HEK293 (cell line): Measurements from ENCODE around the gene ATP8B1.

Source experiments
- ZNF221 ChIP-seq: fragments of 450-650 bp; formaldehyde crosslinking; IDR thresholded peaks from 2 replicates; pipeline ENCODE4 v1.5.1; 2017; ENCODE audit warnings: missing biosample characterization, missing genetic modification characterization, borderline replicate concordance
- TF ChIP-seq, protein P1 (sequence below): fragments of 450-650 bp; formaldehyde crosslinking; IDR thresholded peaks from 2 replicates; pipeline ENCODE4; 2016; ENCODE audit warnings: missing biosample characterization, missing genetic modification characterization

DNA sequence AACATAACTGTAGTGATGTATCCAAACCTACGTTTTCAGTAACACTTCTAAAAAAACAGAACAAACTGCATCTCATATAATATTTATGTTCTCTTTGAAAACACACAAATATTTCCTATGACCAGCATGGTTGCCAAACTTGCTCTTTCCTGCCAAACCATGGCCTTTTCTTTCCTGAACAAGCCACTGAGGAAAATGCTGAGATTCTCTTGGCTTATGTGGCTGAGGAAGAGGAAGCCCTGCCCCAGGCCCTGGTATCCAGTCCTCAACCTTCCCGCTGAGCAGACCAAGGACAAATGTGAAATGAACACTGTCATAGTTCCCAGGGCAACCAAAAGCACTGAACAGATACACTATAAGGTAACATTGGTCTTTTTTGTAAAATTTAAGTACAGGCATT is 145.6 kb downstream of the ATP8B1 start:
- TF ChIP-seq ZNF221 = no peak
- TF ChIP-seq, protein P1, sequence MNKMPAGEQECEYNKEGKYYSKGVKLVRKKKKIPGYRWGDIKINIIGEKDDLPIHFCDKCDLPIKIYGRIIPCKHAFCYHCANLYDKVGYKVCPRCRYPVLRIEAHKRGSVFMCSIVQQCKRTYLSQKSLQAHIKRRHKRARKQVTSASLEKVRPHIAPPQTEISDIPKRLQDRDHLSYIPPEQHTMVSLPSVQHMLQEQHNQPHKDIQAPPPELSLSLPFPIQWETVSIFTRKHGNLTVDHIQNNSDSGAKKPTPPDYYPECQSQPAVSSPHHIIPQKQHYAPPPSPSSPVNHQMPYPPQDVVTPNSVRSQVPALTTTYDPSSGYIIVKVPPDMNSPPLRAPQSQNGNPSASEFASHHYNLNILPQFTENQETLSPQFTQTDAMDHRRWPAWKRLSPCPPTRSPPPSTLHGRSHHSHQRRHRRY (tag by site-specific recombination) = no peak
